ENCODE data around the gene BRINP1. TPM values are rescaled to one million over a fixed set of nuclear protein-coding genes. Genes with fewer than 3 reads are reported as not detected.

The BRINP1 gene, protein sequence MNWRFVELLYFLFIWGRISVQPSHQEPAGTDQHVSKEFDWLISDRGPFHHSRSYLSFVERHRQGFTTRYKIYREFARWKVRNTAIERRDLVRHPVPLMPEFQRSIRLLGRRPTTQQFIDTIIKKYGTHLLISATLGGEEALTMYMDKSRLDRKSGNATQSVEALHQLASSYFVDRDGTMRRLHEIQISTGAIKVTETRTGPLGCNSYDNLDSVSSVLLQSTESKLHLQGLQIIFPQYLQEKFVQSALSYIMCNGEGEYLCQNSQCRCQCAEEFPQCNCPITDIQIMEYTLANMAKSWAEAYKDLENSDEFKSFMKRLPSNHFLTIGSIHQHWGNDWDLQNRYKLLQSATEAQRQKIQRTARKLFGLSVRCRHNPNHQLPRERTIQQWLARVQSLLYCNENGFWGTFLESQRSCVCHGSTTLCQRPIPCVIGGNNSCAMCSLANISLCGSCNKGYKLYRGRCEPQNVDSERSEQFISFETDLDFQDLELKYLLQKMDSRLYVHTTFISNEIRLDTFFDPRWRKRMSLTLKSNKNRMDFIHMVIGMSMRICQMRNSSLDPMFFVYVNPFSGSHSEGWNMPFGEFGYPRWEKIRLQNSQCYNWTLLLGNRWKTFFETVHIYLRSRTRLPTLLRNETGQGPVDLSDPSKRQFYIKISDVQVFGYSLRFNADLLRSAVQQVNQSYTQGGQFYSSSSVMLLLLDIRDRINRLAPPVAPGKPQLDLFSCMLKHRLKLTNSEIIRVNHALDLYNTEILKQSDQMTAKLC
- polyA plus RNA-seq (ENCODE audit: insufficient read length in 10 of 10), result 1 to 10 TPM in 1 of 10 donors, under 1 TPM in 9; 0.14 to 2.9 (median 0.21) TPM
- long read RNA-seq, donor 1, result 0 reads
- long read RNA-seq, donor 2, result 0 reads
- long read RNA-seq, donor 3, result 0 reads
- long read RNA-seq, donor 4, result 0 reads
- long read RNA-seq, donor 5, result 0 reads
- long read RNA-seq, donor 6, result 0 reads
- long read RNA-seq, donor 7, result 0 reads
- long read RNA-seq, donor 8, result 0 reads
- long read RNA-seq, donor 9, result 0 reads

DNA sequence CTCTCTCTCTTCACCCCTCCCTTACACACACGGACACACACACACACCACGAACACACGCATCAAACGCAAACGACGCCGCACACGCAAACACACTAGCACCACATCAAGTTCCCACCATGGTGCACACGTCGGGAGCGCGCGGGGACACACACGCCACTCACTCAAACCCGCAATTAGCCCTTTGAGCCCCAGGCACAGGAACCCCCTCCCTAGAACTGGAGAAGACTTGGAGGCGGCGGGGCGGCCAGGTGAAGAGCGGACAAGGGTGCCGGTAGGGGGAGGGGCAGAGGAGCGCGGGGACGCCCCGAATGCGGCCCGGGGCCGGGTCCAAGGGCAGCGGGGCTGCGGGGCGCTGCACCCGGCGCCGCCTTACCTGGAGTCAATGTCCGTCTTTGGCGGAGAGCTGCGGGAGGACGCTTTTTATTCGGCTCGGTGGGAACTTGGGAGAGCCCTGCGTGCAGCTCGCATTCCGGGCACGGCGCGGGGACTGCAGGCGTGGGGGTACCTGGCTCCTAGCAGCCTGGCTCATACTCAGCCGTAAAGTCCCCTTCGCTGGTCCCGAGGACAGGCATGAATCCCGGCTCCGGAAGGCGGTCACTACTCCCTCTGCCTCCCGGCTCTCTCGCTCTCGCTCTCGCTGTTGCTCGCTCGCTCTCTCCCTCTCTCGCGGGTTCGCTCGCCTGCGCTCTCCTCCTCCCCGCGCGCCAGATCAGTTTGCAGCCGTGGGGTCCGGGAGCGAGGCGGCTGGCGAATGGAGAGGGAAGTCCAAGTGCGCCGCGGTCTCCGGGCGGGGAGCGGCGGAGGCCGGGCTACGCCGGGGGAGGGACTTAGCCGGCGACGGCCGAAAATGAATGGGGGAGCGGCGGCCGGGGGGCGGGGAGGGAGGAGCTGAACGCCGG, at the start of gene BRINP1:
Gene BRINP1, minus strand, starts transcription at position 755 of the 901 bp plus-strand sequence. CDS start 56,080 bp downstream, outside the sequence.
- peak in 2 of 3 donors; percentile 26 to 62 for DNase-seq

DNA sequence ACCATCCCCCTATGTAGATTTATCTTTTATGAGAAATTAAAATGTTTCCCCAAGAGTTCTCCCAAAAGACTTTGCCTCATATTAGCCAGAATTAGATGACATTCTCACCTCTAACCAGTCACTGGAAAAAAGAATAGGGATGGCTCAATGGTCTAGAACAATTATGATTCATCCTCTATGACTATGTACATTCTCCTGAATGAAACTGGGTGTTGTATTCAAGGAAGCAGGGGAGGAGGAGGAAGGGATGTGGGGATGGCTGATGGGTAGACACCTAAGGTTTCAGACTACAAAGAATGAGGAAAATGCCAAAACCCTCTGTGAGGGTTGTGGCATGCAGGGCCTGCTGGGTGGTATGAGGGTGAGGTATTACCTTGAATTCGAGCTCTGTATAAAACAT, 49.5 kb upstream of the BRINP1 start:
- DNase-seq, result no peak

- no peak for DNase-seq
Measured at GRCh38 chr9:119416793-119417192, 47.6 kb upstream of the BRINP1 start.

GRCh38 chr9:119412399-119412798, 43.2 kb upstream of the BRINP1 start:
- no peak for DNase-seq

- no peak for DNase-seq
Measured at GRCh38 chr9:119409552-119409951, 40.3 kb upstream of the BRINP1 start.

DNA sequence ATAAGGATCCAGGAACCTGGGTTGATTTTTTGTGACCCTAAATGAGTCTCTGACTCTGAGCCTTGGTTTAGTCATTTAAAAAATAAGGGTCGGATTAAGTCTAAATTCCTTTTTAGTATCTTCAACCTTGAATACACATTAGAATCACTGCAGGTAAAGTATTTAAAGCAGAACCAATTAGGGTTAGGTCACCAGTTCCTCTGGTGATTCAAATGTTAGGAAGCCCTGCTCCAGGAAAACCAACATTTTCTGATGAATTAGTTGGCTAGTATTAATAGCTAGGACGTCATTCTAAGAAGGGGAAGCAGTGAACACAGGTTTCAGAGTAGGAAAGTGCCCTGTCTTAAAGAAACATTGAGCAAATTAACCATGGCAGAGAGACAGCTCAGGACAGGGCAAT, 31.4 kb upstream of the BRINP1 start:
- no peak for DNase-seq

- DNase-seq, result no peak
Measured at GRCh38 chr9:119398350-119398749, 29.1 kb upstream of the BRINP1 start.

GRCh38 chr9:119391878-119392277, 22.6 kb upstream of the BRINP1 start:
- DNase-seq, result no peak

- DNase-seq, result no peak
Measured at GRCh38 chr9:119375892-119376291, 6.7 kb upstream of the BRINP1 start.

GRCh38 chr9:119372951-119373350, 3.7 kb upstream of the BRINP1 start:
- no peak for DNase-seq

GRCh38 chr9:119370816-119371215, 1.6 kb upstream of the BRINP1 start:
- DNase-seq, result peak; percentile 15 to 75 (median 49)

GRCh38 chr9:119369680-119370366, 588 bp upstream of the BRINP1 start:
- no peak for DNase-seq

- DNase-seq, result no peak
Measured at GRCh38 chr9:119368179-119368578, 1.1 kb downstream of the BRINP1 start.

DNA sequence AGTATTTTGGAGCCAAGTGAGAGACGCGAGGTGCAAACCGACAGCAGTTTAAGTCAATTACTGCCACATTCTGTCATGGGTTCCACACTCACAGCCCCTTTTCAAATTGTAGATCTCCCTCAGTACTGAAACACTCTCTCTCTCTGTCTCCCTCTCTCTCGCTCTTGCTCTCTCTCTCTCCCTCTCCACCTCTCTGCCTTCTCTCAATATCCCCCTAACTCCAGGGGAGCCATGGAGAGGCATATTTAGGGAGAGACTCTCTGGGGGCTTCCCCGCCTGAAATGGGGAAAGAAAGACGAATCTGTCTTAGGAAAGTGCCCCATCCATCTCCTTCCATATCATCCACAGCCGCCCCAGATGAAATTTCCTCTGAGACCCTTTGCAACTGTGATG, 1.6 kb downstream of the BRINP1 start:
- no peak for DNase-seq

- no peak for DNase-seq
Measured at GRCh38 chr9:119366909-119367682, 2.1 kb downstream of the BRINP1 start.

- peak in 2 of 3 donors; percentile 16 to 46 for DNase-seq
Measured at GRCh38 chr9:119365291-119366027, 3.8 kb downstream of the BRINP1 start.

GRCh38 chr9:119360237-119360636, 9.0 kb downstream of the BRINP1 start:
- DNase-seq, result no peak

DNA sequence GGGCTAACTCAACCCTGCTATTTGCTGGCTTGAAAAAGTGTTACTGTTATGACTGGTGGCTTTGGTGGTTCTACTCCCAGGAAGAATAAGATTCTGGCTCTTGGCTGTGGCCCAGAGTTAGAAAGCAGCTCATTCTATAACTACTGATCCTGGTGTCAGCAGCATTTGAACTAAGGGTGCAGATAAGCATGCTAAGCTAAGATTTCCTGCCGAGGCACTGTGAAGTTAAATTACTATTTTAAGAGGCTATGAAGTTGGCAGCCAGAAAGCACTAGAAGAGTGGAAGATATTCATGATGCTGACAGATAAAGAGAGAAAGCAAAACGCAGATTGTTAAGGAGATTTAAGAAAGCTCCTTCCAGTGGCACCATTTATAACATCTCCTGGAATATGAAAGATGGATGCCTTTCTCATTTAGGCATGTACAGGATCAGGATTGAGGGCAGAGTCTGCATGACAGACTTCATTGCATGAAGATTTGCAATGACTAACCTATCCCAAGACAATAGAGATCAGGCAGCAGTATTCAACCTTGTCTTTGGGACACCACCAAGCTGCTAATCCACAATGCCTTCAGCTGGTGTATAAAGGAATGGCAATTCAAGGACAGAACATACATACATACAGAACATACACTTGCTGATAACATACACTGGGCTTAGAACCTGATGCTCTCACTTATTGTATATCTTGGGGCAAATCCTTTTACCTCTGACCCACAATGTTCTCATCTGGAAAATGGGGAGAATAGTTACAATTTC, 11.7 kb downstream of the BRINP1 start:
- DNase-seq, result no peak

Measured in muscle of back (tissue), 13 donors.